Neural crest cell (in vitro differentiated cells): ENCODE measurements around the gene ASZ1. TPM values are rescaled to one million over a fixed set of nuclear protein-coding genes. Genes with fewer than 3 reads are reported as not detected.
A peak's percentile ranks its signal among the peaks of the same experiment; 100 is the strongest.

Experiments
- DNase-seq: peaks from one replicate; pipeline ENCODE4 v3.0.0; 2021; ENCODE audit warnings: low read depth, mixed read lengths, low spot score
- H3K27ac Mint-ChIP-seq: one replicate; pipeline ENCODE4 v1.8.0; 2021; ENCODE audit warnings: mild to moderate bottlenecking, mixed read lengths; ENCODE audit not compliant: unreplicated experiment
- H3K27me3 Mint-ChIP-seq: 2 replicates; pipeline ENCODE4 v1.8.0; 2021; ENCODE audit warnings: low read depth, mild to moderate bottlenecking, mixed read lengths
- H3K36me3 Mint-ChIP-seq: 2 replicates; pipeline ENCODE4 v1.8.0; 2021; ENCODE audit warnings: low read depth, mild to moderate bottlenecking, mixed read lengths
- H3K4me1 Mint-ChIP-seq: 2 replicates; pipeline ENCODE4 v1.8.0; 2021; ENCODE audit warnings: mixed read lengths
- H3K4me3 Mint-ChIP-seq: one replicate; pipeline ENCODE4 v1.8.0; 2021; ENCODE audit warnings: mild to moderate bottlenecking, mixed read lengths
- H3K9me3 Mint-ChIP-seq: 2 replicates; pipeline ENCODE4 v1.8.0; 2021; ENCODE audit warnings: mixed read lengths
- total RNA-seq: library from RNA; stranded (reverse); gene quantifications from 2 replicates; pipeline ENCODE4 v1.2.1, GENCODE V29; 2021
- TF ChIP-seq, protein P1 (sequence below): fragments of 200-600 bp; sonication (generic); conservative IDR thresholded peaks from 2 replicates; pipeline ENCODE4 v1.5.0; 2021; ENCODE audit warnings: antibody characterized with exemption, mild to moderate bottlenecking

ASZ1 gene
- total RNA-seq, 1 donor from 2014 or later: not detected

- Mint-ChIP-seq H3K27me3 (peaks cover under 1% of the 10 kb centered on the region), H3K4me1 (no peaks in the 10 kb centered on the region), H3K9me3 (no peaks in the 10 kb centered on the region), H3K27ac (no peak overlapping the region), H3K36me3 (no peaks in the 10 kb centered on the region), H3K4me3 (no peak overlapping the region)
- TF ChIP-seq, protein P1, sequence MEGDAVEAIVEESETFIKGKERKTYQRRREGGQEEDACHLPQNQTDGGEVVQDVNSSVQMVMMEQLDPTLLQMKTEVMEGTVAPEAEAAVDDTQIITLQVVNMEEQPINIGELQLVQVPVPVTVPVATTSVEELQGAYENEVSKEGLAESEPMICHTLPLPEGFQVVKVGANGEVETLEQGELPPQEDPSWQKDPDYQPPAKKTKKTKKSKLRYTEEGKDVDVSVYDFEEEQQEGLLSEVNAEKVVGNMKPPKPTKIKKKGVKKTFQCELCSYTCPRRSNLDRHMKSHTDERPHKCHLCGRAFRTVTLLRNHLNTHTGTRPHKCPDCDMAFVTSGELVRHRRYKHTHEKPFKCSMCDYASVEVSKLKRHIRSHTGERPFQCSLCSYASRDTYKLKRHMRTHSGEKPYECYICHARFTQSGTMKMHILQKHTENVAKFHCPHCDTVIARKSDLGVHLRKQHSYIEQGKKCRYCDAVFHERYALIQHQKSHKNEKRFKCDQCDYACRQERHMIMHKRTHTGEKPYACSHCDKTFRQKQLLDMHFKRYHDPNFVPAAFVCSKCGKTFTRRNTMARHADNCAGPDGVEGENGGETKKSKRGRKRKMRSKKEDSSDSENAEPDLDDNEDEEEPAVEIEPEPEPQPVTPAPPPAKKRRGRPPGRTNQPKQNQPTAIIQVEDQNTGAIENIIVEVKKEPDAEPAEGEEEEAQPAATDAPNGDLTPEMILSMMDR: no peak
- DNase-seq: no peak
These were observed 89.3 kb downstream of the ASZ1 start for GRCh38 chr7:117338020-117338419.

DNA sequence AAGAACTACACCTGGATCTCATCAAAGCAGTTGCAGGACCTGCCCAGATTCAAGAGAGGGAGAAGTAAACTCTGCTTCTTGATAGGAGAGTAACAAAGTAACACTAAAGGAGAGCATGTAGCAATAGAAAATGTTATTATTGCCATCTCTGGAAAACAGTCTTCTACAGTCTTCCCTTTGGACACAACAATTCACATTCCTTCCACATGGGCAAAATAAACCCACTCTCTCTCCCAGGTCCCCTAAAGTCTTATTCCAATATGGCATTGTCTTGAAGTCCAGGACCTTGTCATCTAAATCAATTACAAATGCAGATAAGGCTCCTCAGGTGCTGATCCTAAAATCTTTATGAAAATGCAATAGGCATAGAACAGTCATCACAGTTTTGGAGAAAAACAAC lies 94.1 kb downstream of the ASZ1 start:
- Mint-ChIP-seq H3K27ac (no peak overlapping the region), H3K27me3 (peaks cover 22% of the 10 kb centered on the region), H3K9me3 (peaks cover 6% of the 10 kb centered on the region), H3K36me3 (no peaks in the 10 kb centered on the region), H3K4me3 (no peak overlapping the region), H3K4me1 (no peaks in the 10 kb centered on the region)
- TF ChIP-seq, protein P1: no peak
- DNase-seq: no peak

DNA sequence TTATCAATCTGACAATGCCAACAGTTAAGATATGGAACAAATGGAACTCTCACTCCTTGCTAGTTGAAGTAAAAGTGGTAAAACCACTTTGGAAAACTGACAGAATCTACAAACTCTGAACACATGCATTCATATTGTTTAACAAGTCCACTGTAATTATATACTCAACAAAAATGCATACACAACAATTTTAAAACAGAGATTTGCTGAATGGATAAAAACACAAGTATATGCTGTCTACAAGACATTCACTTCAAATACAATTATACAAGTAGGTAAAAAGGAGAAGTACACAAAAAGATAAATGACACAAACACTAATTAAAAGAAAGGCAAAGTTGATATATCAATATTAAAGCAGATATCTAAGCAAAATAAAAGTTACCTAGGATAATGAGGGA lies 95.3 kb downstream of the ASZ1 start:
- peaks cover 3% of the 10 kb centered on the region for H3K36me3 Mint-ChIP-seq
- H3K4me1 Mint-ChIP-seq: no peaks in the 10 kb centered on the region
- TF ChIP-seq, protein P1: no peak
- H3K4me3 Mint-ChIP-seq: no peak overlapping the region
- H3K27me3 Mint-ChIP-seq: peaks cover 27% of the 10 kb centered on the region
- H3K27ac Mint-ChIP-seq: no peak overlapping the region
- H3K9me3 Mint-ChIP-seq: peaks cover 10% of the 10 kb centered on the region
- no peak for DNase-seq

GRCh38 chr7:117325836-117326235 lies 101.5 kb downstream of the ASZ1 start:
- H3K4me3 Mint-ChIP-seq: no peak overlapping the region

GRCh38 chr7:117324960-117325359 lies 102.3 kb downstream of the ASZ1 start:
- peaks cover 16% of the 10 kb centered on the region for H3K9me3 Mint-ChIP-seq
- DNase-seq: no peak
- no peak overlapping the region for H3K27ac Mint-ChIP-seq
- peak overlapping the region; percentile 93 for H3K4me3 Mint-ChIP-seq
- TF ChIP-seq, protein P1: no peak
- H3K36me3 Mint-ChIP-seq: peaks cover 15% of the 10 kb centered on the region
- H3K27me3 Mint-ChIP-seq: peaks cover 83% of the 10 kb centered on the region
- peaks cover 15% of the 10 kb centered on the region for H3K4me1 Mint-ChIP-seq

More at GRCh38 chr7:117325836-117326235, 101.5 kb downstream of the ASZ1 start:
- H3K36me3 Mint-ChIP-seq: peaks cover 15% of the 10 kb centered on the region
- no peak overlapping the region for H3K27ac Mint-ChIP-seq
- peaks cover 78% of the 10 kb centered on the region for H3K27me3 Mint-ChIP-seq
- H3K4me1 Mint-ChIP-seq: peaks cover 15% of the 10 kb centered on the region
- TF ChIP-seq, protein P1: no peak
- DNase-seq: no peak
- peaks cover 16% of the 10 kb centered on the region for H3K9me3 Mint-ChIP-seq
